Liver (tissue), 3 donors: ENCODE results near the gene TLR5.

Source experiments
- EGR1 ChIP-seq, 2 donors: IDR thresholded peaks; 2 replicates each; pipeline ENCODE4 v1.6.1; 2016 to 2018; ENCODE audit warnings: antibody characterized with exemption in 2 of 2, low read depth in 2 of 2
- FOXA1 ChIP-seq: IDR thresholded peaks from 2 replicates; pipeline ENCODE4 v1.6.1; 2016; ENCODE audit warnings: antibody characterized with exemption
- FOXA2 ChIP-seq: IDR thresholded peaks from 2 replicates; pipeline ENCODE4 v1.6.1; 2016; ENCODE audit warnings: antibody characterized with exemption
- GABPA ChIP-seq, 2 donors: IDR thresholded peaks in 1 of 2; conservative IDR thresholded peaks in 1 of 2; 2 replicates each; pipeline ENCODE4 v1.6.1; 2016; ENCODE audit warnings: antibody characterized with exemption in 2 of 2, mild to moderate bottlenecking in 1 of 2, moderate library complexity in 1 of 2
- HNF4G ChIP-seq: IDR thresholded peaks from 2 replicates; pipeline ENCODE4 v1.6.1; 2016; ENCODE audit warnings: antibody characterized with exemption
- JUND ChIP-seq, 2 donors: IDR thresholded peaks; 2 replicates each; pipeline ENCODE4 v1.6.1; 2016; ENCODE audit warnings: antibody characterized with exemption in 2 of 2
- RAD21 ChIP-seq, 2 donors: IDR thresholded peaks; 2 replicates each; pipeline ENCODE4 v1.6.1; 2016; ENCODE audit warnings: antibody characterized with exemption in 2 of 2, mild to moderate bottlenecking in 2 of 2
- SP1 ChIP-seq: IDR thresholded peaks from 2 replicates; pipeline ENCODE4 v1.6.1; 2018; ENCODE audit warnings: antibody characterized with exemption, mild to moderate bottlenecking
- TAF1 ChIP-seq: conservative IDR thresholded peaks from 2 replicates; pipeline ENCODE4 v1.6.1; 2016; ENCODE audit warnings: antibody characterized with exemption, mild to moderate bottlenecking
- YY1 ChIP-seq: IDR thresholded peaks from 2 replicates; pipeline ENCODE4 v1.6.1; 2016; ENCODE audit warnings: antibody characterized with exemption, mild to moderate bottlenecking
- TF ChIP-seq, protein P1 (sequence below): fragments of 150-350 bp; IDR thresholded peaks from 2 replicates; pipeline ENCODE4 v1.5.1; 2017; ENCODE audit warnings: improper control_type of control experiment, low read depth, low read length; ENCODE audit not compliant: missing input control
- TF ChIP-seq, protein P2 (sequence below): IDR thresholded peaks from 2 replicates; pipeline ENCODE4 v1.6.1; 2016; ENCODE audit warnings: antibody characterized with exemption, mild to moderate bottlenecking
- TF ChIP-seq, protein P3 (sequence below): IDR thresholded peaks from 2 replicates; pipeline ENCODE4 v1.6.1; 2016; ENCODE audit warnings: antibody characterized with exemption
- TF ChIP-seq, protein P4 (sequence below): IDR thresholded peaks from 2 replicates; pipeline ENCODE4 v1.6.1; 2016; ENCODE audit warnings: antibody characterized with exemption
- donor health status: healthy.
- donor health status: healthy.

DNA sequence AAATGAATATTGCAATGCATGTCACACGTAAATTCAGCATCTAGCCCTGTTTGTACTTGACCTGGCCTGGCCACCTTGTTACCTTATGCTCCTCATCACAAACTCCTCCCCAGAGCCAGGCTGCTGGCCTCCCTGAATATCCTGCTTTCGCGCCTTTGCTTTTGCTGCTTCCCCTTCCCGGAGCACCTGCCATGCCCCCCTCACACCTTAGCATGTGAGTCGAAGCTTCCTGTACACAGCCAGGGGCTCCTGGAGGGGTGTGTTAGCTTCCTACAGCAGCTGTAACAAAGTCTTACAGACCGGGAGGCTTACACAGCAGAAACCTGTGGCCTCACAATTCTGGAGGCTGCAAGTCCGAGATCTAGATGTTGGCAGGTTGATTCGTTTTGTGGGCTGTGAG lies 60.1 kb downstream of the TLR5 start:
- TF ChIP-seq, protein P1, sequence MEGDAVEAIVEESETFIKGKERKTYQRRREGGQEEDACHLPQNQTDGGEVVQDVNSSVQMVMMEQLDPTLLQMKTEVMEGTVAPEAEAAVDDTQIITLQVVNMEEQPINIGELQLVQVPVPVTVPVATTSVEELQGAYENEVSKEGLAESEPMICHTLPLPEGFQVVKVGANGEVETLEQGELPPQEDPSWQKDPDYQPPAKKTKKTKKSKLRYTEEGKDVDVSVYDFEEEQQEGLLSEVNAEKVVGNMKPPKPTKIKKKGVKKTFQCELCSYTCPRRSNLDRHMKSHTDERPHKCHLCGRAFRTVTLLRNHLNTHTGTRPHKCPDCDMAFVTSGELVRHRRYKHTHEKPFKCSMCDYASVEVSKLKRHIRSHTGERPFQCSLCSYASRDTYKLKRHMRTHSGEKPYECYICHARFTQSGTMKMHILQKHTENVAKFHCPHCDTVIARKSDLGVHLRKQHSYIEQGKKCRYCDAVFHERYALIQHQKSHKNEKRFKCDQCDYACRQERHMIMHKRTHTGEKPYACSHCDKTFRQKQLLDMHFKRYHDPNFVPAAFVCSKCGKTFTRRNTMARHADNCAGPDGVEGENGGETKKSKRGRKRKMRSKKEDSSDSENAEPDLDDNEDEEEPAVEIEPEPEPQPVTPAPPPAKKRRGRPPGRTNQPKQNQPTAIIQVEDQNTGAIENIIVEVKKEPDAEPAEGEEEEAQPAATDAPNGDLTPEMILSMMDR = no peak
- TF ChIP-seq, protein P2, sequence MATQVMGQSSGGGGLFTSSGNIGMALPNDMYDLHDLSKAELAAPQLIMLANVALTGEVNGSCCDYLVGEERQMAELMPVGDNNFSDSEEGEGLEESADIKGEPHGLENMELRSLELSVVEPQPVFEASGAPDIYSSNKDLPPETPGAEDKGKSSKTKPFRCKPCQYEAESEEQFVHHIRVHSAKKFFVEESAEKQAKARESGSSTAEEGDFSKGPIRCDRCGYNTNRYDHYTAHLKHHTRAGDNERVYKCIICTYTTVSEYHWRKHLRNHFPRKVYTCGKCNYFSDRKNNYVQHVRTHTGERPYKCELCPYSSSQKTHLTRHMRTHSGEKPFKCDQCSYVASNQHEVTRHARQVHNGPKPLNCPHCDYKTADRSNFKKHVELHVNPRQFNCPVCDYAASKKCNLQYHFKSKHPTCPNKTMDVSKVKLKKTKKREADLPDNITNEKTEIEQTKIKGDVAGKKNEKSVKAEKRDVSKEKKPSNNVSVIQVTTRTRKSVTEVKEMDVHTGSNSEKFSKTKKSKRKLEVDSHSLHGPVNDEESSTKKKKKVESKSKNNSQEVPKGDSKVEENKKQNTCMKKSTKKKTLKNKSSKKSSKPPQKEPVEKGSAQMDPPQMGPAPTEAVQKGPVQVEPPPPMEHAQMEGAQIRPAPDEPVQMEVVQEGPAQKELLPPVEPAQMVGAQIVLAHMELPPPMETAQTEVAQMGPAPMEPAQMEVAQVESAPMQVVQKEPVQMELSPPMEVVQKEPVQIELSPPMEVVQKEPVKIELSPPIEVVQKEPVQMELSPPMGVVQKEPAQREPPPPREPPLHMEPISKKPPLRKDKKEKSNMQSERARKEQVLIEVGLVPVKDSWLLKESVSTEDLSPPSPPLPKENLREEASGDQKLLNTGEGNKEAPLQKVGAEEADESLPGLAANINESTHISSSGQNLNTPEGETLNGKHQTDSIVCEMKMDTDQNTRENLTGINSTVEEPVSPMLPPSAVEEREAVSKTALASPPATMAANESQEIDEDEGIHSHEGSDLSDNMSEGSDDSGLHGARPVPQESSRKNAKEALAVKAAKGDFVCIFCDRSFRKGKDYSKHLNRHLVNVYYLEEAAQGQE = no peak
- TF ChIP-seq GABPA (IDR thresholded peaks at IDR 0.05 in 1 of 2, conservative IDR thresholded peaks at IDR 0.05 in 1 of 2) = no peak
- TF ChIP-seq SP1 = no peak
- TF ChIP-seq YY1 = no peak
- TF ChIP-seq, protein P3, sequence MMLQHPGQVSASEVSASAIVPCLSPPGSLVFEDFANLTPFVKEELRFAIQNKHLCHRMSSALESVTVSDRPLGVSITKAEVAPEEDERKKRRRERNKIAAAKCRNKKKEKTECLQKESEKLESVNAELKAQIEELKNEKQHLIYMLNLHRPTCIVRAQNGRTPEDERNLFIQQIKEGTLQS = no peak
- no peak for TF ChIP-seq RAD21 (IDR thresholded peaks at IDR 0.05)
- no peak for TF ChIP-seq FOXA1
- no peak for TF ChIP-seq HNF4G
- no peak for TF ChIP-seq EGR1 (IDR thresholded peaks at IDR 0.05; ENCODE audit: low read depth in 2 of 2)
- TF ChIP-seq, protein P4, sequence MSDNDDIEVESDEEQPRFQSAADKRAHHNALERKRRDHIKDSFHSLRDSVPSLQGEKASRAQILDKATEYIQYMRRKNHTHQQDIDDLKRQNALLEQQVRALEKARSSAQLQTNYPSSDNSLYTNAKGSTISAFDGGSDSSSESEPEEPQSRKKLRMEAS = no peak
- TF ChIP-seq TAF1 = no peak
- no peak for TF ChIP-seq FOXA2
- TF ChIP-seq JUND (IDR thresholded peaks at IDR 0.05) = no peak
